Esophagus muscularis mucosa (tissue), 4 donors: Measurements from ENCODE around the gene SPEG. TPM values are rescaled to one million over a fixed set of nuclear protein-coding genes. Genes with fewer than 3 reads are reported as not detected.

Experiments
- DNase-seq: peaks from one replicate; pipeline ENCODE4 v3.0.0-alpha.2; 2017; ENCODE audit errors: extremely low spot score
- H3K27ac ChIP-seq, 4 donors: fragments of 200-600 bp; sonication (generic); replicated peaks in 1 of 4; 1 replicate in 3 of 4; 2 replicates in 1 of 4; pipeline ENCODE4 v1.5.1; 2016 to 2019; ENCODE audit warnings: mild to moderate bottlenecking in 1 of 4
- H3K27me3 ChIP-seq, 4 donors: fragments of 200-600 bp; sonication (generic); one replicate each; pipeline versions ENCODE4 v1.5.1 to v1.6.0; 2016 to 2019
- H3K36me3 ChIP-seq, 4 donors: fragments of 200-600 bp; sonication (generic); one replicate each; pipeline ENCODE4 v1.5.1; 2016 to 2019
- H3K4me1 ChIP-seq, 4 donors: fragments of 200-600 bp; sonication (generic); one replicate each; pipeline ENCODE4 v1.5.1; 2016 to 2019
- H3K4me3 ChIP-seq, 4 donors: fragments of 200-600 bp; sonication (generic); 1 replicate in 2 of 4; 2 replicates in 2 of 4; pipeline ENCODE4 v1.5.1; 2016 to 2019; ENCODE audit warnings: mild to moderate bottlenecking in 4 of 4, moderate library complexity in 1 of 4
- H3K9me3 ChIP-seq, 4 donors: fragments of 200-600 bp; sonication (generic); 1 replicate in 3 of 4; 2 replicates in 1 of 4; pipeline ENCODE4 v1.5.1; 2016 to 2019
- EP300 ChIP-seq: sonication (generic); formaldehyde crosslinking; IDR thresholded peaks from one replicate; pipeline ENCODE4 v1.6.1; 2017; ENCODE audit warnings: antibody characterized with exemption
- POLR2A ChIP-seq: fragments of 450-650 bp; IDR thresholded peaks from one replicate; pipeline ENCODE4 v1.6.1; 2017; ENCODE audit warnings: antibody characterized with exemption, moderate library complexity, mild to moderate bottlenecking, low read depth
- POLR2AphosphoS5 ChIP-seq, 2 donors: sonication (generic); formaldehyde crosslinking; IDR thresholded peaks; one replicate each; pipeline ENCODE4 v1.6.1; 2017; ENCODE audit warnings: antibody characterized with exemption in 2 of 2
- WGBS: methylation state at CpG from one replicate; pipeline ENCODE4 v1.1.5; 2018; 5-methylcytosine and 5-hydroxymethylcytosine counted together
- intact Hi-C: fragments of 100-400 bp; cut with DNase I; formaldehyde crosslinking; loops from one replicate; pipeline ENCODE4 v1.15.1; 2023
- total RNA-seq, 4 donors: library from RNA; depleted of rRNA; stranded (reverse); fragments of >200 nt; gene quantifications; one replicate each; pipeline versions ENCODE4 v1.1.0 to v1.2.1, GENCODE V29; 2016
- TF ChIP-seq, protein P1 (sequence below), 3 experiments: fragments of 200-600 bp in 2 of 3; fragments of 450-650 bp in 1 of 3; sonication (generic) in 2 of 3; IDR thresholded peaks; one replicate each; pipeline ENCODE4 v1.5.1; 2017 to 2019; ENCODE audit warnings: antibody characterized with exemption in 3 of 3, mild to moderate bottlenecking in 2 of 3, moderate library complexity in 1 of 3

The SPEG gene
- total RNA-seq, 4 donors from 2014 or later = 115 to 251 (median 180) TPM

GRCh38 chr2:219511547-219512325 lies 77.1 kb downstream of the SPEG start:
- WGBS = 44% methylated on average over 12 of the region's 15 CpGs
- peaks cover 0 to 11% (median 5%) of the 10 kb centered on the region in 4 donors for H3K36me3 ChIP-seq
- TF ChIP-seq POLR2AphosphoS5 (IDR thresholded peaks at IDR 0.05) (no peak), POLR2A (no peak), EP300 (no peak)
- TF ChIP-seq, protein P1, sequence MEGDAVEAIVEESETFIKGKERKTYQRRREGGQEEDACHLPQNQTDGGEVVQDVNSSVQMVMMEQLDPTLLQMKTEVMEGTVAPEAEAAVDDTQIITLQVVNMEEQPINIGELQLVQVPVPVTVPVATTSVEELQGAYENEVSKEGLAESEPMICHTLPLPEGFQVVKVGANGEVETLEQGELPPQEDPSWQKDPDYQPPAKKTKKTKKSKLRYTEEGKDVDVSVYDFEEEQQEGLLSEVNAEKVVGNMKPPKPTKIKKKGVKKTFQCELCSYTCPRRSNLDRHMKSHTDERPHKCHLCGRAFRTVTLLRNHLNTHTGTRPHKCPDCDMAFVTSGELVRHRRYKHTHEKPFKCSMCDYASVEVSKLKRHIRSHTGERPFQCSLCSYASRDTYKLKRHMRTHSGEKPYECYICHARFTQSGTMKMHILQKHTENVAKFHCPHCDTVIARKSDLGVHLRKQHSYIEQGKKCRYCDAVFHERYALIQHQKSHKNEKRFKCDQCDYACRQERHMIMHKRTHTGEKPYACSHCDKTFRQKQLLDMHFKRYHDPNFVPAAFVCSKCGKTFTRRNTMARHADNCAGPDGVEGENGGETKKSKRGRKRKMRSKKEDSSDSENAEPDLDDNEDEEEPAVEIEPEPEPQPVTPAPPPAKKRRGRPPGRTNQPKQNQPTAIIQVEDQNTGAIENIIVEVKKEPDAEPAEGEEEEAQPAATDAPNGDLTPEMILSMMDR (IDR thresholded peaks at IDR 0.05) = no peak

GRCh38 chr2:219512524-219513216 lies 78.0 kb downstream of the SPEG start:
- H3K27me3 ChIP-seq = peaks cover 0 to 83% (median 3%) of the 10 kb centered on the region in 4 donors
- intact Hi-C loops = no loop called here
- WGBS = 72% methylated on average over 15 of the region's 16 CpGs
- H3K4me1 ChIP-seq = peaks cover 18 to 43% (median 41%) of the 10 kb centered on the region in 4 donors
- H3K36me3 ChIP-seq = peaks cover 0 to 2% (median 0%) of the 10 kb centered on the region in 4 donors
- TF ChIP-seq, protein P1 (IDR thresholded peaks at IDR 0.05) = no peak
- TF ChIP-seq POLR2AphosphoS5 (IDR thresholded peaks at IDR 0.05) (no peak), EP300 (no peak), POLR2A (no peak)
- DNase-seq = no peak
- H3K9me3 ChIP-seq = no peaks in the 10 kb centered on the region
- H3K27ac ChIP-seq = no peak overlapping the region
- no peak overlapping the region for H3K4me3 ChIP-seq

More at GRCh38 chr2:219511547-219512325, 77.1 kb downstream of the SPEG start:
- intact Hi-C loops = no loop called here
- no peak for DNase-seq
- no peak overlapping the region for H3K4me3 ChIP-seq
- peaks cover 18 to 46% (median 41%) of the 10 kb centered on the region in 4 donors for H3K4me1 ChIP-seq
- H3K27me3 ChIP-seq = peaks cover 0 to 85% (median 3%) of the 10 kb centered on the region in 4 donors
- no peak overlapping the region for H3K27ac ChIP-seq
- no peaks in the 10 kb centered on the region for H3K9me3 ChIP-seq

- Histone ChIP-seq H3K36me3 (no peaks in the 10 kb centered on the region), H3K9me3 (no peaks in the 10 kb centered on the region), H3K27ac (no peak overlapping the region), H3K4me3 (no peak overlapping the region), H3K4me1 (peaks cover 18 to 32% (median 31%) of the 10 kb centered on the region in 4 donors), H3K27me3 (peaks cover 0 to 72% (median 3%) of the 10 kb centered on the region in 4 donors)
- intact Hi-C loops = no loop called here
- no peak for DNase-seq
- no peak for TF ChIP-seq POLR2A
- no peak for TF ChIP-seq EP300
- TF ChIP-seq, protein P1 (IDR thresholded peaks at IDR 0.05) = no peak
- TF ChIP-seq POLR2AphosphoS5 (IDR thresholded peaks at IDR 0.05) = no peak
- 36% methylated on average over 4 of the region's 4 CpGs for WGBS
These were observed 79.1 kb downstream of the SPEG start for GRCh38 chr2:219513787-219514186.

- Histone ChIP-seq H3K27me3 (peaks cover 0 to 67% (median 3%) of the 10 kb centered on the region in 4 donors), H3K4me3 (no peak within 1 kb of the TSS), H3K4me1 (peaks cover 15 to 27% (median 26%) of the 10 kb centered on the region in 4 donors), H3K27ac (no peak within 1 kb of the TSS), H3K36me3 (no peaks in the 10 kb centered on the region), H3K9me3 (no peaks in the 10 kb centered on the region)
- no peak for DNase-seq
- TF ChIP-seq POLR2A (no peak), EP300 (no peak), POLR2AphosphoS5 (IDR thresholded peaks at IDR 0.05) (no peak)
- TF ChIP-seq, protein P1 (IDR thresholded peaks at IDR 0.05) = no peak
- 18% methylated on average over 20 of the region's 31 CpGs for whole genome bisulfite sequencing
- intact Hi-C loops = no loop called here
These were observed 79.6 kb downstream of the SPEG start, which contains the start of gene ASIC4 for GRCh38 chr2:219514196-219514761. Gene ASIC4 (plus strand): TSS chr2:219514482. CDS start chr2:219514725, 243 bp downstream.
